Prostate gland (tissue), 2 donors: ENCODE data around the gene CITED2. TPM values are rescaled to one million over a fixed set of nuclear protein-coding genes. Genes with fewer than 3 reads are reported as not detected.

Experiments used
- DNase-seq: peaks from one replicate; pipeline ENCODE4 v3.0.0-alpha.2; 2019; ENCODE audit warnings: low spot score
- H3K27ac ChIP-seq, 2 donors: fragments of 200-600 bp; sonication (generic); 2 replicates each; pipeline ENCODE4 v1.5.1; 2017 to 2019
- H3K27me3 ChIP-seq: fragments of 200-600 bp; sonication (generic); replicated peaks from 2 replicates; pipeline ENCODE4 v1.5.1; 2019; ENCODE audit not compliant: insufficient read depth
- H3K36me3 ChIP-seq, 2 donors: fragments of 200-600 bp; sonication (generic); 1 replicate in 1 of 2; 2 replicates in 1 of 2; pipeline versions ENCODE4 v1.5.1 to v1.8.1; 2017 to 2019
- H3K4me1 ChIP-seq: fragments of 200-600 bp; sonication (generic); replicated peaks from 2 replicates; pipeline ENCODE4 v1.5.1; 2019
- H3K4me3 ChIP-seq, 2 donors: fragments of 200-600 bp; sonication (generic); 2 replicates each; pipeline ENCODE4 v1.5.1; 2017 to 2019
- H3K9me3 ChIP-seq: fragments of 200-600 bp; sonication (generic); 2 replicates; pipeline ENCODE4 v1.5.1; 2017
- POLR2A ChIP-seq: fragments of 450-650 bp; IDR thresholded peaks from one replicate; pipeline ENCODE4 v1.6.1; 2016; ENCODE audit warnings: antibody characterized with exemption, mild to moderate bottlenecking
- POLR2AphosphoS5 ChIP-seq: sonication (generic); formaldehyde crosslinking; IDR thresholded peaks from one replicate; pipeline ENCODE4 v1.6.1; 2017; ENCODE audit warnings: antibody characterized with exemption
- WGBS: methylation state at CpG from one replicate; pipeline ENCODE4 v1.1.5; 2018; 5-methylcytosine and 5-hydroxymethylcytosine counted together
- intact Hi-C: fragments of 100-400 bp; cut with DNase I; formaldehyde crosslinking; loops from one replicate; pipeline ENCODE4 v1.14.2; 2022
- total RNA-seq, 2 donors: library from RNA; depleted of rRNA; stranded (reverse); fragments of >200 nt; gene quantifications; one replicate each; pipeline ENCODE4 v1.1.0, GENCODE V29; 2016
- TF ChIP-seq, protein P1 (sequence below), 4 experiments: fragments of 200-600 bp in 2 of 4; fragments of 450-650 bp in 2 of 4; sonication (generic) in 2 of 4; IDR thresholded peaks; 1 replicate in 3 of 4; 2 replicates in 1 of 4; pipeline ENCODE4 v1.5.1; 2016 to 2019; ENCODE audit warnings: antibody characterized with exemption in 4 of 4, mild to moderate bottlenecking in 2 of 4, moderate library complexity in 2 of 4

CITED2 gene
- total RNA-seq, 2 donors from 2014 or later, result 117 to 149 TPM

DNA sequence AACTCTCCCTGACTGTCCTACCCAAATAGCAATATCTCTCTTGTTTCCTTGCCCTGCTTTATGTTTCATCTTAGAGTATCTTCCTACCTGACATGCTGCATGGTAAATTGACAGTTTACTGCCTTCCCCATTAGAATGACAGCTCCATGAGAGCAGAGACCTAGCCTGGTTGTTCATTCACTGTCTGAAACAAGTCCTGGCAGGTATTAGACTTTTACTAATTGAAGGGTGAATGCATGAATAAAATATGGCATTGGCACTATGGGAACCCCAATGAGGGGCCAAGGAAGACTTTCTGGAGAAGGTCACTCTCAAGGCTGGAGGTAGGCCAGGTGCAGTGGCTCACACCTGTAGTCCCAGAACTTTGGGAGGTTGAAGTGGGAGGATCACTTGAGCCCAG lies 3.8 kb upstream of the CITED2 start:
- no peaks in the 10 kb centered on the region for H3K27me3 ChIP-seq
- H3K36me3 ChIP-seq, result no peaks in the 10 kb centered on the region
- H3K9me3 ChIP-seq, result no peaks in the 10 kb centered on the region
- no peak for DNase-seq
- no peak overlapping the region for H3K4me3 ChIP-seq
- intact Hi-C loops, result loop anchor here (5.0 to 10.0 kb wide), 6 partner anchors 159 to 1877 kb away; no protein-coding TSS in a partner anchor
- H3K27ac ChIP-seq, result no peak overlapping the region
- H3K4me1 ChIP-seq, result peaks cover 3% of the 10 kb centered on the region
- no peak for TF ChIP-seq POLR2A
- no peak for TF ChIP-seq POLR2AphosphoS5
- TF ChIP-seq, protein P1, sequence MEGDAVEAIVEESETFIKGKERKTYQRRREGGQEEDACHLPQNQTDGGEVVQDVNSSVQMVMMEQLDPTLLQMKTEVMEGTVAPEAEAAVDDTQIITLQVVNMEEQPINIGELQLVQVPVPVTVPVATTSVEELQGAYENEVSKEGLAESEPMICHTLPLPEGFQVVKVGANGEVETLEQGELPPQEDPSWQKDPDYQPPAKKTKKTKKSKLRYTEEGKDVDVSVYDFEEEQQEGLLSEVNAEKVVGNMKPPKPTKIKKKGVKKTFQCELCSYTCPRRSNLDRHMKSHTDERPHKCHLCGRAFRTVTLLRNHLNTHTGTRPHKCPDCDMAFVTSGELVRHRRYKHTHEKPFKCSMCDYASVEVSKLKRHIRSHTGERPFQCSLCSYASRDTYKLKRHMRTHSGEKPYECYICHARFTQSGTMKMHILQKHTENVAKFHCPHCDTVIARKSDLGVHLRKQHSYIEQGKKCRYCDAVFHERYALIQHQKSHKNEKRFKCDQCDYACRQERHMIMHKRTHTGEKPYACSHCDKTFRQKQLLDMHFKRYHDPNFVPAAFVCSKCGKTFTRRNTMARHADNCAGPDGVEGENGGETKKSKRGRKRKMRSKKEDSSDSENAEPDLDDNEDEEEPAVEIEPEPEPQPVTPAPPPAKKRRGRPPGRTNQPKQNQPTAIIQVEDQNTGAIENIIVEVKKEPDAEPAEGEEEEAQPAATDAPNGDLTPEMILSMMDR (IDR thresholded peaks at IDR 0.05), result no peak

DNA sequence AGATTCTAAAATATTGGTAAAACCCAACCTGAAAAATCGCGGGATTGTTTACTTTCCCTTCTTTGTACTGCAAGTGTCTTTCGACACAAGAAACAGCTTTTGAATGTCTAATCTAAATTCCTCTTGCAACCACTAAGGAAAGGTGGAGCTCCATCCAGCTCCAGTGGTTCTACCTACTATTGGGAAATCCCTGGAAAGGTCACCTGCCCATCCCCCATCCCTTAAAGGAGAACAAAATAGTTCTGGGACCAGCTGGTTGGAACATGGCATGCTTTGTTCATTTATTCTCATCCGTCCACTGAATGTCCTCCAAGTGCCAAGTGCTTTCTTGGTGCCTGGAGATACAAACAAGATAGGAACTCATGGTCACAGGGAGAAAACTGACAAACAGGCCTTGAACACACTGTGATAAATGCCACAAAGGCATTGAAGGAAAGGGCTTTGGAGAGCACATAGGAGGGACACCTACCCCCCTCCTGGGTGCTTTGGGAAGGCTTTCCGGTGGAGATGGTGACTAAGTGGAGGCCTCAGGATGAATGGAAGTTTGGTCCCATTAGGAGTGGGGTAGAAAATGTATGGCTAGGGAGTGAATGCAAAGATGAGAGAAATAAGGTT lies 2.3 kb upstream of the CITED2 start:
- 30% methylated on average over 5 of the region's 5 CpGs for WGBS
- H3K9me3 ChIP-seq, result no peaks in the 10 kb centered on the region
- H3K27ac ChIP-seq, result peak overlapping the region; percentile 90 to 95
- intact Hi-C loops, result loop anchor here (5.0 to 10.0 kb wide), 6 partner anchors 161 to 1878 kb away; no protein-coding TSS in a partner anchor
- TF ChIP-seq POLR2A (no peak), POLR2AphosphoS5 (peak; percentile 78)
- TF ChIP-seq, protein P1 (IDR thresholded peaks at IDR 0.05), result peak in 1 of 4 experiments; percentile 43
- H3K4me3 ChIP-seq, result peak overlapping the region in 1 of 2 donors; percentile 84
- no peaks in the 10 kb centered on the region for H3K27me3 ChIP-seq
- H3K4me1 ChIP-seq, result peaks cover 3% of the 10 kb centered on the region
- peak; percentile 80 for DNase-seq
- H3K36me3 ChIP-seq, result no peaks in the 10 kb centered on the region

DNA sequence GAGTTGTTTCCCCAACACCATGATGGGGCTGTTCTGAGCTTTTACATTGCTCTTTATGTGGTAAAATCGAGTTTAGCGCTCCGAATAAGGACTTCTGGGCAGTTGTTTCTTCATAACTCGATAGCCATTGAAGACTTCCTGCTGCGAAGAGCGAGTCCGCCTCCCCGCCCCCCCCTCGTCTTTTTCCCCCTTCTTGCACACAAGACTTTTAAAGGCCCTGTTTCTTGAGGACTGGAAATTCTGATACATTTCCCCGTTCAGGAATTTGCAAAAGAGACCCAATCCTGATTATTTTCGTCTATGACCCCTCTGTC lies 1.5 kb upstream of the CITED2 start:
- whole genome bisulfite sequencing, result 3% methylated on average over 11 of the region's 11 CpGs
- Histone ChIP-seq H3K4me3 (peak overlapping the region; percentile 72 to 84), H3K9me3 (no peaks in the 10 kb centered on the region), H3K36me3 (no peaks in the 10 kb centered on the region), H3K4me1 (peaks cover 3% of the 10 kb centered on the region), H3K27me3 (no peaks in the 10 kb centered on the region), H3K27ac (peak overlapping the region; percentile 90 to 95)
- TF ChIP-seq, protein P1 (IDR thresholded peaks at IDR 0.05), result no peak
- TF ChIP-seq POLR2A, result no peak
- DNase-seq, result no peak
- intact Hi-C loops, result loop anchor here (5.0 to 10.0 kb wide), 6 partner anchors 161 to 1879 kb away; no protein-coding TSS in a partner anchor

DNA sequence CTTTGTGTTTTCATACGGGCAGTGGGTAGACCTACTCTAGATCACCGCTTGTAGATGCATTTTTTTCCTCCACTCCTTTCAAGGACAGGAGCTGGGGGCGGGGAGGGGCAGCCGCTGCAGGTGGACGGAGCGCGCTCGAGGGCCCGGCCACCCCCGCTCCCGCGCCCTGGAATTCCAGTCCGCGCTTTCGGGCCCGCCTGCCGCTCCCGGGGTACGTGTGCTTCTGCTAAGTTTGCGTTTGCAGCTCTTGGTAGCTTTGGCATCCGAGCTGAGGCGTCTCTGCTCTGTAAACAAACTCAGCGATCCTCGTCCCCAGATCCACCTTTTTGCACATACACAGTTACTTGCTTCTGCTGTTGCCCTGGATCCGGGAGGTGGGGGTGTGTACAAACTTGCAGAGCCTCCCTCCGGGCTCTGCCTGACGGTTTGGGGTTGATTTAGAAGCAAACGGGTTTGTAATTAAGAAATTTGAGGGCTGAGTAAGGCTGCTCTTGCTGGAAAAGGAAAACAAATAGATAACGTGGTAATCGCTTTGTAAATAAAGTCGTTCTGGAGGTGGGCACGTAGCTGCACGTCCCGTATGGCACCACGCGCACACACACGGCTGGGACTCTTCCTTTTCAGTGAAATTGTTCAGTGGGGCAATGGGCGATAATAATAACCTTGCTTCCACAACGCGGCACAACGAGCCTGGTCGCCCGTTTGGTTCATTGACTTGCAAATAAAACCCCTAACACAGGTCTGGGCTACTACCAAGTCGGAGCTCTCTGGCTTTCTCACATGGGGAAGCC lies 973 bp upstream of the CITED2 start:
- no peaks in the 10 kb centered on the region for H3K36me3 ChIP-seq
- DNase-seq, result peak; percentile 96
- TF ChIP-seq POLR2AphosphoS5 (peak; percentile 89), POLR2A (peak; percentile 27)
- TF ChIP-seq, protein P1 (IDR thresholded peaks at IDR 0.05), result no peak
- H3K27ac ChIP-seq, result peak overlapping the region; percentile 90 to 95
- no peaks in the 10 kb centered on the region for H3K9me3 ChIP-seq
- H3K4me1 ChIP-seq, result peaks cover 3% of the 10 kb centered on the region
- no peaks in the 10 kb centered on the region for H3K27me3 ChIP-seq
- WGBS, result under 1% methylated on average over 44 of the region's 44 CpGs
- intact Hi-C loops, result loop anchor here (2.0 to 10.0 kb wide), 7 partner anchors 162 to 1879 kb away; no protein-coding TSS in a partner anchor
- H3K4me3 ChIP-seq, result peak overlapping the region; percentile 72 to 84
